Heart left ventricle (tissue), 16 donors: Measurements from ENCODE around the gene OR52E8. TPM values are rescaled to one million over a fixed set of nuclear protein-coding genes. Genes with fewer than 3 reads are reported as not detected.

Source experiments
- ATAC-seq, 4 donors: fragments of 200-7000 bp; cut with Tn5 transposase; one replicate each; pipeline ENCODE4 v1.9.1; 2020 to 2022; ENCODE audit warnings: moderate library complexity in 4 of 4, mild to moderate bottlenecking in 3 of 4, moderate number of reproducible peaks in 1 of 4
- DNase-seq, 5 donors: peaks; one replicate each; pipeline ENCODE4 v3.0.0-alpha.2; 2020
- H3K27ac ChIP-seq, 12 donors: fragments of 200-600 bp; sonication (generic) in 4 of 12; one replicate each; pipeline versions ENCODE4 v1.5.0 to v1.8.0; 2016 to 2022; ENCODE audit warnings: mild to moderate bottlenecking in 2 of 12
- H3K27me3 ChIP-seq, 9 donors: fragments of 200-600 bp; sonication (generic) in 2 of 9; one replicate each; pipeline versions ENCODE4 v1.5.1 to v1.8.0; 2016 to 2022; ENCODE audit warnings: mild to moderate bottlenecking in 3 of 9
- H3K36me3 ChIP-seq, 9 donors: fragments of 200-600 bp; sonication (generic) in 2 of 9; one replicate each; pipeline versions ENCODE4 v1.5.0 to v1.8.0; 2018 to 2022; ENCODE audit warnings: mild to moderate bottlenecking in 2 of 9
- H3K4me1 ChIP-seq, 12 donors: fragments of 200-600 bp; sonication (generic) in 4 of 12; one replicate each; pipeline versions ENCODE4 v1.5.0 to v1.8.0; 2016 to 2022; ENCODE audit warnings: mild to moderate bottlenecking in 3 of 12
- H3K4me3 ChIP-seq, 12 donors: fragments of 200-600 bp; sonication (generic) in 4 of 12; one replicate each; pipeline versions ENCODE4 v1.5.0 to v1.8.0; 2017 to 2022; ENCODE audit warnings: mild to moderate bottlenecking in 9 of 12, moderate library complexity in 4 of 12
- H3K9me3 ChIP-seq, 12 donors: fragments of 200-600 bp; sonication (generic) in 4 of 12; one replicate each; pipeline versions ENCODE4 v1.5.0 to v1.8.0; 2016 to 2022; ENCODE audit warnings: mild to moderate bottlenecking in 1 of 12
- CTCF ChIP-seq, 12 donors: fragments of 200-600 bp; sonication (generic) in 4 of 12; IDR thresholded peaks; one replicate each; pipeline versions ENCODE4 v1.5.0 to v1.8.0; 2018 to 2022; ENCODE audit warnings: antibody characterized with exemption in 12 of 12, mild to moderate bottlenecking in 5 of 12
- POLR2A ChIP-seq, 2 donors: fragments of 450-650 bp; IDR thresholded peaks; one replicate each; pipeline ENCODE4 v1.6.1; 2017; ENCODE audit warnings: antibody characterized with exemption in 2 of 2, mild to moderate bottlenecking in 2 of 2, moderate library complexity in 2 of 2
- WGBS, 4 donors: extraction: QIAGEN DNeasy Blood & Tissue Kit in 2 of 4; methylation state at CpG; one replicate each; pipeline versions ENCODE4 v1.1.5 to v1.1.7; 2013 to 2018; 5-methylcytosine and 5-hydroxymethylcytosine counted together
- intact Hi-C, 10 donors: fragments of 100-400 bp; cut with DNase I; formaldehyde crosslinking; loops; one replicate each; pipeline versions ENCODE4 v1.11.1 to v1.14.2; 2022
- polyA plus RNA-seq, 2 donors: library from polyadenylated mRNA; stranded (reverse); fragments of 200-250 nt; gene quantifications; one replicate each; pipeline ENCODE4 v1.2.3, GENCODE V29; 2013
- total RNA-seq, 9 donors: library from RNA; depleted of rRNA in 2 of 9; stranded (reverse); fragments of >200 nt in 2 of 9; fragmentation: NEBNext Ultra II Directional in 3 of 9; extraction: Animal tissue kit (Norgen Biotek cat#: 25700) in 3 of 9; gene quantifications; one replicate each; pipeline versions ENCODE4 v1.1.0 to v1.2.4, GENCODE V29; 2016 to 2023
- donor health status: ischemic (EF 13 %, LVEDD 7.1; RV severe dilation, severe dysfunction).
- donor health status: healthy with polysubstance abuse.
- donor health status: DM: no; HTN: yes; CAD: no.
- donor health status: DM: no; HTN: no; CAD: no.
- donor health status: ischemic (EF 25% LVEDD 6.9; RV normal size, moderate dysfunction).
- donor health status: ischemic (EF 25% LVEDD 5.7; RV mildly dilated, moderate dysfunction).
- donor health status: healthy.
- donor health status: DM: yes; HTN: yes; CAD: no.
- donor health status: ischemic (EF 35%, LVEDD 5.7; RV mildly dilated, moderate dysfunction).
- donor health status: nonischemic (EF 11% LVEDD 7.7; RV severe dilation, severe dysfunction).
- donor health status: DM: yes; HTN: yes; CAD: no.
- donor health status: PGD.
- donor health status: ischemic (EF 29% LVEDD 5.4; RV normal size, mild dysfunction).
- donor health status: nonischemic (EF 23%, LVEDD 6.1; RV moderate dilation, normal function).

The OR52E8 gene
- total and polyA plus RNA-seq, 11 donors, result not detected

GRCh38 chr11:5809122-5809519, 48.4 kb downstream of the OR52E8 start:
- intact Hi-C loops, result loop anchor here (2.0 to 10.0 kb wide), 13 partner anchors 204 to 1174 kb away; partner anchors contain the start of genes OR51D1 (in 1 of the 10), OR51V1 (in 1 of the 10) and TRIM6 (in 1 of the 10)
- ATAC-seq (peak; percentile 9 to 37 (median 20)), DNase-seq (no peak)
- Histone ChIP-seq H3K27ac (no peak overlapping the region), H3K4me1 (peaks cover 0 to 12% (median 0%) of the 10 kb centered on the region in 12 donors), H3K27me3 (peaks cover 0 to 2% (median 0%) of the 10 kb centered on the region in 9 donors), H3K9me3 (peaks cover 0 to 7% (median 0%) of the 10 kb centered on the region in 12 donors), H3K4me3 (peak overlapping the region in 11 of 12 donors; percentile 17 to 66 (median 54)), H3K36me3 (no peaks in the 10 kb centered on the region)
- TF ChIP-seq POLR2A (IDR thresholded peaks at IDR 0.05), result no peak
- TF ChIP-seq CTCF (IDR thresholded peaks at IDR 0.05), result no peak
- WGBS, 4 donors, result 42 to 56% (median 46%) methylated on average over 5 of the region's 5 CpGs

GRCh38 chr11:5808500-5809121, 48.9 kb downstream of the OR52E8 start, which contains the start of gene OR52N2:
Gene OR52N2, plus strand, starts transcription at chr11:5808924. Its CDS starts 11,412 bp downstream, at chr11:5820336.
- 7 to 32% (median 8%) methylated on average over 24 of the region's 24 CpGs for WGBS, 4 donors
- no peak for TF ChIP-seq POLR2A (IDR thresholded peaks at IDR 0.05)
- TF ChIP-seq CTCF (IDR thresholded peaks at IDR 0.05), result peak; percentile 66 to 89 (median 84)
- peaks cover 0 to 12% (median 0%) of the 10 kb centered on the region in 12 donors for H3K9me3 ChIP-seq
- DNase-seq (peak in 4 of 5 donors; percentile 63 to 70 (median 66)), ATAC-seq (peak in 3 of 4 donors; percentile 88 to 92 (median 90))
- peaks cover 0 to 2% (median 0%) of the 10 kb centered on the region in 9 donors for H3K27me3 ChIP-seq
- peaks cover 0 to 12% (median 0%) of the 10 kb centered on the region in 12 donors for H3K4me1 ChIP-seq
- no peak within 1 kb of the TSS for H3K27ac ChIP-seq
- H3K36me3 ChIP-seq, result no peaks in the 10 kb centered on the region
- H3K4me3 ChIP-seq, result peak within 1 kb of the TSS; percentile 17 to 66 (median 54)
- intact Hi-C loops, result loop anchor here (1.0 to 10.0 kb wide), 15 partner anchors 204 to 1174 kb away; partner anchors contain the start of genes OR51D1 (in 1 of the 10), OR51V1 (in 1 of the 10) and TRIM6 (in 1 of the 10)

- TF ChIP-seq CTCF (IDR thresholded peaks at IDR 0.05), result no peak
- TF ChIP-seq POLR2A (IDR thresholded peaks at IDR 0.05), result no peak
- H3K27ac ChIP-seq, result no peak overlapping the region
- H3K27me3 ChIP-seq, result peaks cover 0 to 2% (median 0%) of the 10 kb centered on the region in 9 donors
- no peaks in the 10 kb centered on the region for H3K36me3 ChIP-seq
- H3K9me3 ChIP-seq, result peaks cover 0 to 13% (median 0%) of the 10 kb centered on the region in 12 donors
- peaks cover 0 to 12% (median 0%) of the 10 kb centered on the region in 12 donors for H3K4me1 ChIP-seq
- 49 to 57% (median 52%) methylated on average over 8 to 10 of the region's 10 CpGs for WGBS, 4 donors
- intact Hi-C loops, result loop anchor here in 8 of 10 donors (1.0 to 10.0 kb wide), 10 partner anchors 123 to 1173 kb away; partner anchors contain the start of genes OR51D1 (in 1 of the 8), OR51V1 (in 1 of the 8) and TRIM6 (in 1 of the 8)
- ATAC-seq (no peak), DNase-seq (no peak)
- no peak overlapping the region for H3K4me3 ChIP-seq
Observed at GRCh38 chr11:5807580-5807979, 49.9 kb downstream of the OR52E8 start.

Other genes with a start within 250 kb of the OR52E8 start
- gene TRIM34, start 232.7 kb downstream of the OR52E8 start, total RNA-seq, result 1 to 10 TPM; 1.3 to 9.1 (median 1.6) TPM
- 1 to 10 TPM in 1 of 2 donors, under 1 TPM in 1; 0.72 to 1.9 TPM for gene TRIM34, start 232.7 kb downstream of the OR52E8 start, polyA plus RNA-seq
- 10 to 100 TPM in 2 of 9 donors, 1 to 10 TPM in 7; 7.5 to 15.9 (median 8.9) TPM for gene TRIM5, start 172.6 kb downstream of the OR52E8 start, total RNA-seq
- gene TRIM5, start 172.6 kb downstream of the OR52E8 start, polyA plus RNA-seq, result 1 to 10 TPM; 4.7 to 8.2 TPM
- 10 to 100 TPM in 8 of 9 donors, 1 to 10 TPM in 1; 9.4 to 83.0 (median 17.0) TPM for gene TRIM22, start 167.9 kb downstream of the OR52E8 start, total RNA-seq
- gene TRIM22, start 167.9 kb downstream of the OR52E8 start, polyA plus RNA-seq, result 1 to 10 TPM; 9.2 to 10.0 TPM
- under 1 TPM in 1 of 9 donors, not detected in 8; 0.13 TPM for gene OR56B1, start 121.2 kb downstream of the OR52E8 start, total RNA-seq
- not detected for gene OR56B1, start 121.2 kb downstream of the OR52E8 start, polyA plus RNA-seq
- gene OR52N4, start 103.4 kb downstream of the OR52E8 start, total RNA-seq, result under 1 TPM in 1 of 9 donors, not detected in 8; 0.38 TPM
- gene OR52N4, start 103.4 kb downstream of the OR52E8 start, polyA plus RNA-seq, result not detected
- not detected for gene OR52N5, start 74.3 kb downstream of the OR52E8 start, total RNA-seq
- gene OR52N5, start 74.3 kb downstream of the OR52E8 start, polyA plus RNA-seq, result not detected
- under 1 TPM in 1 of 9 donors, not detected in 8; 0.21 TPM for gene OR52N1, start 66.4 kb downstream of the OR52E8 start, total RNA-seq
- not detected for gene OR52N1, start 66.4 kb downstream of the OR52E8 start, polyA plus RNA-seq
- gene OR52N2, start 48.8 kb downstream of the OR52E8 start, total RNA-seq, result not detected
- gene OR52N2, start 48.8 kb downstream of the OR52E8 start, polyA plus RNA-seq, result not detected
- gene OR52E6, start 15.8 kb downstream of the OR52E8 start, total RNA-seq, result not detected
- not detected for gene OR52E6, start 15.8 kb downstream of the OR52E8 start, polyA plus RNA-seq
- gene OR52E4, start 22.9 kb upstream of the OR52E8 start, total RNA-seq, result not detected
- not detected for gene OR52E4, start 22.9 kb upstream of the OR52E8 start, polyA plus RNA-seq
- not detected for gene OR52E5, start 35.5 kb upstream of the OR52E8 start, total RNA-seq
- not detected for gene OR52E5, start 35.5 kb upstream of the OR52E8 start, polyA plus RNA-seq
- gene OR56A3, start 84.6 kb upstream of the OR52E8 start, total RNA-seq, result not detected
- not detected for gene OR56A3, start 84.6 kb upstream of the OR52E8 start, polyA plus RNA-seq
- gene OR56A5, start 110.8 kb upstream of the OR52E8 start, total RNA-seq, result not detected
- gene OR56A5, start 110.8 kb upstream of the OR52E8 start, polyA plus RNA-seq, result not detected
- not detected for gene OR52L1, start 129.3 kb upstream of the OR52E8 start, total RNA-seq
- gene OR52L1, start 129.3 kb upstream of the OR52E8 start, polyA plus RNA-seq, result not detected
- under 1 TPM in 1 of 9 donors, not detected in 8; 0.40 TPM for gene OR56A4, start 149.3 kb upstream of the OR52E8 start, total RNA-seq
- gene OR56A4, start 149.3 kb upstream of the OR52E8 start, polyA plus RNA-seq, result not detected
- under 1 TPM in 2 of 9 donors, not detected in 7; 0.03 to 0.06 TPM for gene OR56A1, start 173.1 kb upstream of the OR52E8 start, total RNA-seq
- not detected for gene OR56A1, start 173.1 kb upstream of the OR52E8 start, polyA plus RNA-seq
- not detected for gene OR56B4, start 250.0 kb upstream of the OR52E8 start, total RNA-seq
- not detected for gene OR56B4, start 250.0 kb upstream of the OR52E8 start, polyA plus RNA-seq